Osteoblast (primary cell): Measurements from ENCODE around the gene SCIMP. TPM values are rescaled to one million over a fixed set of nuclear protein-coding genes. Genes with fewer than 3 reads are reported as not detected.

Source experiments
- DNase-seq: peaks from one replicate; pipeline ENCODE4 v3.0.0; 2011; ENCODE audit warnings: low spot score, mixed read lengths; ENCODE audit not compliant: insufficient read length; ENCODE audit errors: missing footprints
- H2AFZ ChIP-seq: 2 replicates; pipeline ENCODE4 v1.6.0; 2011; ENCODE audit warnings: mild to moderate bottlenecking, low read length
- H3K27ac ChIP-seq: 2 replicates; pipeline ENCODE4 v1.5.1; 2011; ENCODE audit warnings: mild to moderate bottlenecking, low read depth, low read length, moderate library complexity
- H3K27me3 ChIP-seq: 2 replicates; pipeline ENCODE4 v1.6.0; 2012; ENCODE audit warnings: mild to moderate bottlenecking, control low read depth, inconsistent platforms, low read length, moderate library complexity; ENCODE audit not compliant: insufficient read depth
- H3K36me3 ChIP-seq: 2 replicates; pipeline ENCODE4 v1.5.1; 2011; ENCODE audit warnings: mild to moderate bottlenecking, low read length, control low read depth, moderate library complexity; ENCODE audit not compliant: insufficient read depth
- H3K4me1 ChIP-seq: 2 replicates; pipeline ENCODE4 v1.5.1; 2011; ENCODE audit warnings: mild to moderate bottlenecking, low read length, control low read depth, moderate library complexity; ENCODE audit not compliant: insufficient read depth
- H3K4me2 ChIP-seq: 2 replicates; pipeline ENCODE4 v1.6.0; 2011; ENCODE audit warnings: mild to moderate bottlenecking, low read length; ENCODE audit not compliant: insufficient read depth
- H3K4me3 ChIP-seq: fragments of 200-600 bp; sonication (generic); 3 replicates; pipeline ENCODE4 v1.5.1; 2012; ENCODE audit warnings: mild to moderate bottlenecking, low read length, inconsistent platforms; ENCODE audit not compliant: insufficient read depth
- H3K79me2 ChIP-seq: 2 replicates; pipeline ENCODE4 v1.6.0; 2012; ENCODE audit warnings: mild to moderate bottlenecking, low read length, control low read depth, inconsistent platforms; ENCODE audit not compliant: insufficient read depth
- H3K9me3 ChIP-seq: 2 replicates; pipeline ENCODE4 v1.5.1; 2011; ENCODE audit warnings: low read depth, low read length, control low read depth
- H4K20me1 ChIP-seq: 2 replicates; pipeline ENCODE4 v1.6.0; 2012; ENCODE audit warnings: mild to moderate bottlenecking, low read length, control low read depth; ENCODE audit not compliant: insufficient read depth
- CTCF ChIP-seq: IDR thresholded peaks from 2 replicates; pipeline ENCODE4 v1.5.1; 2011; ENCODE audit warnings: mild to moderate bottlenecking, low read depth, low read length, moderate library complexity; ENCODE audit errors: extremely low read depth
- total RNA-seq: library from RNA; depleted of rRNA; stranded (reverse); fragments of >200 nt; gene quantifications from 2 replicates; pipeline ENCODE4 v1.2.3, GENCODE V29; 2012

The SCIMP gene
- total RNA-seq, 1 donor = not detected

GRCh38 chr17:5263441-5263840 lies 28.8 kb upstream of the SCIMP start:
- no peaks in the 10 kb centered on the region for H3K9me3 ChIP-seq
- TF ChIP-seq CTCF = no peak
- no peaks in the 10 kb centered on the region for H3K36me3 ChIP-seq
- no peak overlapping the region for H2AFZ ChIP-seq
- no peak overlapping the region for H3K27ac ChIP-seq
- no peak overlapping the region for H3K4me3 ChIP-seq
- H3K4me1 ChIP-seq = no peaks in the 10 kb centered on the region
- no peaks in the 10 kb centered on the region for H4K20me1 ChIP-seq
- H3K27me3 ChIP-seq = no peaks in the 10 kb centered on the region
- H3K4me2 ChIP-seq = no peak overlapping the region
- H3K79me2 ChIP-seq = no peaks in the 10 kb centered on the region
- no peak for DNase-seq

GRCh38 chr17:5262416-5262991 lies 27.8 kb upstream of the SCIMP start:
- Histone ChIP-seq H3K4me1 (no peaks in the 10 kb centered on the region), H3K27ac (no peak overlapping the region), H3K27me3 (no peaks in the 10 kb centered on the region), H3K79me2 (no peaks in the 10 kb centered on the region), H3K4me3 (no peak overlapping the region), H3K9me3 (no peaks in the 10 kb centered on the region), H4K20me1 (no peaks in the 10 kb centered on the region), H2AFZ (no peak overlapping the region), H3K4me2 (no peak overlapping the region), H3K36me3 (no peaks in the 10 kb centered on the region)
- no peak for DNase-seq
- no peak for TF ChIP-seq CTCF

GRCh38 chr17:5260542-5260941 lies 25.9 kb upstream of the SCIMP start:
- no peaks in the 10 kb centered on the region for H3K79me2 ChIP-seq
- H3K36me3 ChIP-seq = no peaks in the 10 kb centered on the region
- no peaks in the 10 kb centered on the region for H4K20me1 ChIP-seq
- no peaks in the 10 kb centered on the region for H3K9me3 ChIP-seq
- TF ChIP-seq CTCF = no peak
- H3K27me3 ChIP-seq = no peaks in the 10 kb centered on the region
- no peak overlapping the region for H2AFZ ChIP-seq
- H3K4me2 ChIP-seq = no peak overlapping the region
- H3K4me1 ChIP-seq = no peaks in the 10 kb centered on the region
- no peak overlapping the region for H3K27ac ChIP-seq
- no peak for DNase-seq
- no peak overlapping the region for H3K4me3 ChIP-seq

- no peaks in the 10 kb centered on the region for H3K36me3 ChIP-seq
- H3K27me3 ChIP-seq = no peaks in the 10 kb centered on the region
- no peak overlapping the region for H3K4me3 ChIP-seq
- no peak overlapping the region for H3K4me2 ChIP-seq
- no peak for DNase-seq
- H3K79me2 ChIP-seq = no peaks in the 10 kb centered on the region
- TF ChIP-seq CTCF = no peak
- H3K4me1 ChIP-seq = no peaks in the 10 kb centered on the region
- H2AFZ ChIP-seq = no peak overlapping the region
- H3K27ac ChIP-seq = no peak overlapping the region
- no peaks in the 10 kb centered on the region for H4K20me1 ChIP-seq
- H3K9me3 ChIP-seq = no peaks in the 10 kb centered on the region
These were observed 22.5 kb upstream of the SCIMP start for GRCh38 chr17:5257124-5257523.
